SK-N-MC (cell line): Measurements from ENCODE around the gene NEU2.

Experiments used
- DNase-seq: peaks from one replicate; pipeline ENCODE4 v3.0.0-alpha.2; 2011; ENCODE audit warnings: low read depth, low spot score
- H3K27ac ChIP-seq: fragments of 200-600 bp; sonication (generic); 2 replicates; pipeline ENCODE4 v1.5.1; 2016; ENCODE audit warnings: mixed run types
- H3K36me3 ChIP-seq: fragments of 200-600 bp; sonication (generic); 2 replicates; pipeline ENCODE4 v1.6.1; 2017; ENCODE audit warnings: antibody characterized with exemption, low read length, mixed read lengths; ENCODE audit not compliant: insufficient read depth
- H3K4me3 ChIP-seq: fragments of 200-600 bp; sonication (generic); 2 replicates; pipeline ENCODE4 v1.5.1; 2016
- H3K9ac ChIP-seq: fragments of 200-600 bp; sonication (generic); 2 replicates; pipeline ENCODE4 v1.8.0; 2017; ENCODE audit warnings: mixed run types, mixed read lengths; ENCODE audit not compliant: insufficient read length
- H3K9me3 ChIP-seq: fragments of 200-600 bp; sonication (generic); 2 replicates; pipeline ENCODE4 v1.6.1; 2017; ENCODE audit warnings: low read depth, mild to moderate bottlenecking, antibody characterized with exemption, low read length, moderate library complexity, mixed read lengths
- EZH2 ChIP-seq: fragments of 200-600 bp; sonication (generic); IDR thresholded peaks from one replicate; pipeline ENCODE4 v1.6.1; 2017; ENCODE audit warnings: antibody characterized with exemption
- FOXP2 ChIP-seq: optimal IDR thresholded peaks from 2 replicates; pipeline ENCODE3; 2011; ENCODE audit warnings: mild to moderate bottlenecking, moderate library complexity; ENCODE audit not compliant: insufficient read depth; ENCODE audit errors: extremely low read length, control extremely low read depth
- POLR2AphosphoS5 ChIP-seq: IDR thresholded peaks from 2 replicates; pipeline ENCODE4 v1.6.1; 2012; ENCODE audit warnings: mild to moderate bottlenecking, low read depth, low read length, borderline replicate concordance

NEU2 gene

DNA sequence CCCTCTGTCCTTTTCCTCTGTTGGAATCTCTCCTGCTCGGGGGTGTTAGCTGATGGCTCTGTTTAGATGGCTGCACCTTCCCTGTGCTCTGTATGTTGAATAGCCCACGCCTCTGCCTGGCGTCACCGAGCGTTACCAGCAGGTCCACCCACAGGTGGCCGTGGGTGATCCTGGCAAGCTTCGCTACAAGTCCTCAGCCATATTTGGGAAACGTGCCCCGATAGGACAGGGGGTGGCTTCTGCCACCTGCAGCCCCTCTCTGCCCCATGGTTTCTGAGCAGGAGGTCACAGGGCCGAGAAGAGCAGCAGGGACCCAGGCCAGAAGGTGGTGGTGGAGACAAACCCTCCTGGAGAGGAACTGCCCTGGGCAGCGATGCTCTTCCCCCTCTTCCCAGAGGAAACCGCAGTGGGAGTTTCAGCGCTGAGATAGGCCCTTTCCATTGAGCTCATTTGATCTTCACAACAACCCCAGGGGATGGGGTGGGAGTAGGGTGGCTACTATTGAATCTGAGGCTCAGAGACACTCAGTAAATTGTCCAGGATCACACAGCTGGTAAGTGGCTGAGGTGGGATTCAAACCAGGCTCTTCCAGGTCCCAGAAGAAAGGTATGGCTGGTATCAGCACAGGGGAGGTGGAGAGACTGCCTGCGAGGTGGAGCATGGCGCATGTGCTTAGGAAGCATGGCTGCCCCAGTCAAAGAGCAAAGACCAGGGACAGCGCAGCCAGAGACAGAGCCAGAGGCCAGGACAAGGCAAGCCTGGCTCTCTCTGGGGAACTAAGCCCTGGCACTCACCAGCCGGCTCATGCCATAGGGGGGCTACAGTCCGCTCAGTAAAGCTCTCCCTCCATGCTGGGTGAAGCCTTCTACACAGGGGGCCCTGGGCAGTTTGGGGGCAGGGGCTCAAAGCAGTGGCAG lies 34.5 kb upstream of the NEU2 start:
- H3K36me3 ChIP-seq, result no peaks in the 10 kb centered on the region
- no peak overlapping the region for H3K4me3 ChIP-seq
- H3K9me3 ChIP-seq, result no peaks in the 10 kb centered on the region
- no peak for DNase-seq
- no peak overlapping the region for H3K9ac ChIP-seq
- TF ChIP-seq EZH2, result no peak
- no peak for TF ChIP-seq FOXP2
- no peak for TF ChIP-seq POLR2AphosphoS5
- no peak overlapping the region for H3K27ac ChIP-seq

DNA sequence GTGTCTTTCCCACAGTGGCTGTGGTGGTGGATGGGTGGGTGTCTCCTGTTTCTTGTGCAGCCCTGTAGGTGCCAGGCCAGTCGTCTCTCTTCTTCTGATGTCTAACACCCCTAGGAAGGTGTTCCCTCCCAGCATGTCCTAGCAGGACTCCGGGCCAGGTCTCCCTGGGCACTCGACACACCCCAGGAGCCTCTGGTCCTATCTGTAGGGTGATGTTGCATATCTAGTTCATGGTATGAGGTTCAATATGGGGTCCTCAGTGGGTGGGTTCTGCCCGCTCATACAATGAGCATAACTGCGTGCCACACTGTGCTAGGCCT lies 33.8 kb upstream of the NEU2 start:
- Histone ChIP-seq H3K27ac (no peak overlapping the region), H3K9me3 (no peaks in the 10 kb centered on the region), H3K9ac (no peak overlapping the region), H3K4me3 (no peak overlapping the region), H3K36me3 (no peaks in the 10 kb centered on the region)
- TF ChIP-seq EZH2 (no peak), FOXP2 (no peak), POLR2AphosphoS5 (no peak)
- DNase-seq, result no peak

- H3K27ac ChIP-seq, result no peak overlapping the region
- H3K9me3 ChIP-seq, result no peaks in the 10 kb centered on the region
- no peak overlapping the region for H3K4me3 ChIP-seq
- TF ChIP-seq EZH2, result no peak
- no peak for TF ChIP-seq POLR2AphosphoS5
- no peak for TF ChIP-seq FOXP2
- no peak for DNase-seq
- H3K36me3 ChIP-seq, result no peaks in the 10 kb centered on the region
- no peak overlapping the region for H3K9ac ChIP-seq
Measured at GRCh38 chr2:232999354-232999753, 33.1 kb upstream of the NEU2 start.

DNA sequence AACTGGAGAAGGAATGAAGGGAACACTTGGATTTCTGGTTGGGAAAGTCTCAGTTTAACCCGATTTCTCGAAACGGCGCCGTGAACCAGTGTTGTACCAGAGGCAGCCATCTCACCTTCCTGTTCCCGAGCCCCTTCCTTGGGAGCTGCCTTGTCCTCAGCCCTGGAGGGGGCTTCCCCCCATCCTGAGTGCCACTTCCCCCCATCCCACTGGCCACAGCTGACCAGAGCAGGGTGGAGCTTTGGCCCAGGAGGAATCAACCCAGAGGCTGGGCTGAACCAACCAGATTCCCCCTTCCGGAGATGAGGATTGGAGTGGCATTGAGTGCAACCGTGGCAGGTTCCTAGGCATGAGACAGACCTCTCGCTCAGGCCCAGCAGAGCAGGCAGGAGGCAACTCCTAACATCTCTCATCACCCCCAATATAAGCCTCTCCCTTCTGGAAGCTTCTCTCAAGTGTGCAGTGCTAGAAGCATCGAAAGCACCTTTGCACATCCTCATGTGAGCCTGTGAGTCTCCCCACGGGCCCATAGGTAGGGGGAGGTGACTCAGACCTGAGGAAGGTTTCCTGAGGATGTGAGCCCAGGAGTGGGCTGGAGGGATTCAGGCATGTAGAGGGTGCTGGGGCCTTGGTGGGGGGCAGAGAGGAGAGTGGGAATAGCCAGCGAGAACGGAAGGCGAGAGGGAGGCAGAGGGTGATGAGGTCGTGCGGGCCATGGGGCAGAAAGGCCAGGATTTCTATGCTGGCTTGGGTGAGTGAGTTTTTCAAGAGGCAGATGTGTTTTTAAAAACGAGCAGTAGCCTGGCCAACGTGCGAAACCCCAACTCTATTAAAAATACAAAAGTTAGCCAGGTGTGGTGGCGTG lies 31.4 kb upstream of the NEU2 start:
- H3K9me3 ChIP-seq, result no peaks in the 10 kb centered on the region
- no peak overlapping the region for H3K27ac ChIP-seq
- H3K9ac ChIP-seq, result no peak overlapping the region
- no peaks in the 10 kb centered on the region for H3K36me3 ChIP-seq
- DNase-seq, result no peak
- H3K4me3 ChIP-seq, result no peak overlapping the region
- TF ChIP-seq POLR2AphosphoS5 (no peak), FOXP2 (no peak), EZH2 (no peak)

GRCh38 chr2:233002829-233003657 lies 29.4 kb upstream of the NEU2 start:
- Histone ChIP-seq H3K4me3 (no peak overlapping the region), H3K27ac (no peak overlapping the region), H3K9ac (no peak overlapping the region), H3K9me3 (no peaks in the 10 kb centered on the region), H3K36me3 (no peaks in the 10 kb centered on the region)
- DNase-seq, result no peak
- TF ChIP-seq POLR2AphosphoS5 (no peak), FOXP2 (no peak), EZH2 (no peak)

DNA sequence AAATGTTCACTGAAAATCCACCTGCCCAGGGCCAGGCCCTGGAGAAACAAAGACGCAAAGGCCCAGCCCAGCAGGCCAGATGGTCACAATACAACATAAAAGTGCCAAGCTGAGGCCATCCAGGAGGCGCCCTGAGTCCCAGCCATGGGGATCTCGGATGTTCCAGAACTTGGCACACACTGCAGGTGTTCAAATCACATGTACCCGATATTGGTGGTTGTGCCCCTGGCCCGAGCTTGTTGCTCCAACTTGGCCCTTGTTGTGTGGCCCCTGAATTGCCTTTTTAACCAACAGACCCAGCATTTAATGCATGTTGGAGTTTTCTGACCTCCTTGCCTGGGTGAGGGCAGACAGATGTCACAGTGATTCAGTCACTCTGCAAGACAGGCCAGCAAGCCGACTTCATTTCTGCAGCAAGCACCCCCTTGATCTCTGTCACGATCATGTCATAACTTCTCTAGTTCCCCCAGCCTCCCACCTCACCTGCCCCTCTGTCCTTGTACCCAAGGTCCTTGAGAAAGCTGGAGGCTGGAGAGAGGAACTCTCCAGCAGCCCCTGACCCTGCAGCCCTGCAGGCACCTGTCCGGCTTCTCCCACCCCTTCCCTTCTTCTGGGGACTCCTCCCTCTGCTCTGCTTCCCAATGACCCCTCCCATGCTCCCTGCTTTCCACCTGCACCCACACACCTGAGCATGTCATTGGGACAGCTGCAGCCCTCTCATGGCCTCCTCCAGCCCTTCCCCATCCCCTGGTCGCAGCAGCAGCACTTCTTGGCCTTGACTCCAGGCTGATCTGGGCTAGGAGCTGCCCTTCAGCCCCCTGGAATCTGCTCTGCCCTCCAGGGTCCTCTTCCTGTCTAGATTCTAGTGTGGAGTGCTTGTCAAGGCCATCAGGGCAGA lies 28.6 kb upstream of the NEU2 start:
- H3K9ac ChIP-seq, result no peak overlapping the region

GRCh38 chr2:233005096-233005495 lies 27.4 kb upstream of the NEU2 start:
- TF ChIP-seq EZH2, result no peak
- TF ChIP-seq POLR2AphosphoS5, result no peak
- TF ChIP-seq FOXP2, result no peak
- no peak overlapping the region for H3K27ac ChIP-seq
- no peak overlapping the region for H3K4me3 ChIP-seq
- no peak overlapping the region for H3K9ac ChIP-seq
- no peaks in the 10 kb centered on the region for H3K9me3 ChIP-seq
- no peaks in the 10 kb centered on the region for H3K36me3 ChIP-seq
- DNase-seq, result no peak

More for the DNA sequence above, 28.6 kb upstream of the NEU2 start:
- H3K4me3 ChIP-seq, result no peak overlapping the region
- H3K27ac ChIP-seq, result no peak overlapping the region
- H3K36me3 ChIP-seq, result no peaks in the 10 kb centered on the region
- no peak for TF ChIP-seq EZH2
- no peak for TF ChIP-seq FOXP2
- no peak for TF ChIP-seq POLR2AphosphoS5
- no peak for DNase-seq
- H3K9me3 ChIP-seq, result no peaks in the 10 kb centered on the region

DNA sequence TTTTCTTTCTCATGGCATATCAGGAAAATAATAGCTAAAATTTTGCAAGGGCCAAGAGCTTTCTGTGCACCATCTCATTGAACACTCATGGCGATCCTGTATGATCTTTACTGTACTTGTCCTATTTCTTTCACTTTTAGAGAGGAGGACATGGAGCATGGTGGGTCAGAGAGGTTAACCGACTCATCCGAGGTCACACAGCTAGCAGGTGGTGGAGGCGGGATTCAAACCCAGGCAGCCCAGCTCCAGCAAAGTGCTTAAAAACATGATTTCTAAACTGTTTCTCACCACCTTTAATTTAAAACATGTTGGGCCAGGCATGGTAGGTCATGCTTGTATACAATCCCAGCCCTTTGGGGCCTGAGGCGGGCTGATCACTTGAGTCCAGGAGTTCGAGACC lies 25.8 kb upstream of the NEU2 start:
- Histone ChIP-seq H3K4me3 (no peak overlapping the region), H3K36me3 (no peaks in the 10 kb centered on the region), H3K27ac (no peak overlapping the region), H3K9ac (no peak overlapping the region), H3K9me3 (no peaks in the 10 kb centered on the region)
- TF ChIP-seq EZH2 (no peak), FOXP2 (no peak), POLR2AphosphoS5 (no peak)
- DNase-seq, result no peak
